Measurements from ENCODE around the gene ALAS1.

Gene ALAS1

DNA sequence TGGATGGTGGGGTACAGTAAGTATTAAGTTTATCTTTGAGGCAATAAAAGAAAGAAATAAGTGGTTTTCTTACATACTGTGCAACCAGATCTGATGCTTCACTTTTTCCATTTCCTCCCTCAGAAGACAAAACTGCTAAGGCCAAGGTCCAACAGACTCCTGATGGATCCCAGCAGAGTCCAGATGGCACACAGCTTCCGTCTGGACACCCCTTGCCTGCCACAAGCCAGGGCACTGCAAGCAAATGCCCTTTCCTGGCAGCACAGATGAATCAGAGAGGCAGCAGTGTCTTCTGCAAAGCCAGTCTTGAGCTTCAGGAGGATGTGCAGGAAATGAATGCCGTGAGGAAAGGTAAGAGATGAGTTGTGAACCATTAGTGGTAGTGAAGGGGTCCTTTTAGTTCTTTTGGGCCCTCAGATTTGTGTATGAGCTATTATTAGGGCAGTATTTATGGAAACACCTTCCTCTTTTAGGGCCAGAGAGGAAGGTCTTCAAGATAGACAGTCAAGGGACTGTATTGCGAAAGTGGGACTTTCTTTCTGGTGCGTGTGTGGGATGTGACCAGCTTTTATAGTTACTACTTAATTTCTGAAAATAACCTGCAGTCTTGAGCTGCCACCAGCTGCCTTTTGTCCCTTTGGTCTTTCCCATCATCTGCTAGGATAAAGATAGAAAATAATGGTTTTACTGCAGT is 4.6 kb downstream of the ALAS1 start:
- no peak for DNase-seq

- DNase-seq: no peak
Measured at GRCh38 chr3:52203701-52204100, 5.7 kb downstream of the ALAS1 start.

DNA sequence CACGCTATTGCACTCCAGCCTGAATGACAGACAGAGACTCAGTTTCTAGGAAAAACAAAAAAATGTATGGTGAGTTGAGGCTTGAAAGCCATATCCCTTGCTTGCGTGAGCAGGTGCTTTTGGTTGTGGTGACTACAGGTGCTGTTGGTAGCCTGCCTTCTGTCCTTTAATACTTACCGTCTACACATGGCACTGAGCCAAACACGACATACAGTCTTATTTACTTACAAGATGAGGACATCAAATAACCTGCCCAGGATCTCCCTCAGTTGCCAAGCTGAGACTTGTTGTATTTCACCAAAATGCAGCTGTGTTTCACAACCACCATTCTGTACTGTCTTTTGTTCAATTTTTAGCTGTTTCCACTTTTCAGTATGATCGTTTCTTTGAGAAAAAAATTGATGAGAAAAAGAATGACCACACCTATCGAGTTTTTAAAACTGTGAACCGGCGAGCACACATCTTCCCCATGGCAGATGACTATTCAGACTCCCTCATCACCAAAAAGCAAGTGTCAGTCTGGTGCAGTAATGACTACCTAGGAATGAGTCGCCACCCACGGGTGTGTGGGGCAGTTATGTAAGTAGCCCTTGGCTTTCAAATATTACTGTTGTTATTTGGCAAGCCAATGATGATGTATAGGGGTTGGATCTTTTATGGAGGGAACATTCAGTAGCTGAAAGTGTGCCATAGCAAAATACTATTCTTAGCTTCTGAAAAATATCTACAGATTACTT is 6.5 kb downstream of the ALAS1 start:
- peak; percentile 91 for DNase-seq

DNA sequence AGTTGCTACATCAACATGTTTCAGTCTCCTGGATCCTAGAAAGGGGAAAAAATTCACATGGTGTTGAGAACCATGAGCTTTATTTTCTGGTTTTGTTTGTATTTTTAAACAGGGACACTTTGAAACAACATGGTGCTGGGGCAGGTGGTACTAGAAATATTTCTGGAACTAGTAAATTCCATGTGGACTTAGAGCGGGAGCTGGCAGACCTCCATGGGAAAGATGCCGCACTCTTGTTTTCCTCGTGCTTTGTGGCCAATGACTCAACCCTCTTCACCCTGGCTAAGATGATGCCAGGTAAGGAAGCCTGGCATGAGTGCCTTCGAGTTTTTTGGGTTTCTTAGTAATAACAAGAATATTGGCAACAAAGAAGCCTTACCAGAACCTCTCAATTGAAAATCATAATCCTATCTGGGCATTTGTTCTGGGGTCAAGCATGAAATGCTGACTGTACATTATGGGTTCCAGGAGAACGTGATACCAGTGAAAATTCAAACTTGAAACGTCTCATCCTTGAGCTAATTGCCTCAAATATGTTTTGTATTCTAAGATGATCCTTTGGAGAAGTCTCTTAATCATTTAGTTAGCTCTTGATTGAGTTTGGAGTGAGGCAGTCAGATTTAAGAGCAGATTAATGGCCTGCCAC is 7.9 kb downstream of the ALAS1 start:
- no peak for DNase-seq

DNA sequence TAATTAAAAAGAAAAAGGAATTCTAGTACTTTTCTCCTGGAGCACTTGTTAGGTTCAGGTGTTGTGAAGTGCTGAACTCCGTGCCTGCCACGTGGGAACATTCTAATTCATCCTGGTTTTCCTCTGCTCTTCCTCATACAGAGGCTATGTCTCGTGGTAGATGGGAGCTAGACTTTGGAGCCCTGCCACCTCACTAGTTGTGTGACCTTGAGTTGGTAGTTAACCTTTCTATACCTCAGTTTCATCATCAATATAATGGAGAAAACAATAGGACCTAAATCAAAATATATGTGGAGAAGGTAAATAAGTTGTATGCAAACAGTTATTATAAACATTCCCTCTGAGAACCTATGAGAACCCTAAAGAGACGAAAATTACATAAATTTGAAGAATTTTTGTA is 10.6 kb downstream of the ALAS1 start:
- no peak for DNase-seq

GRCh38 chr3:52210037-52210436 is 12.1 kb downstream of the ALAS1 start:
- no peak for DNase-seq

DNA sequence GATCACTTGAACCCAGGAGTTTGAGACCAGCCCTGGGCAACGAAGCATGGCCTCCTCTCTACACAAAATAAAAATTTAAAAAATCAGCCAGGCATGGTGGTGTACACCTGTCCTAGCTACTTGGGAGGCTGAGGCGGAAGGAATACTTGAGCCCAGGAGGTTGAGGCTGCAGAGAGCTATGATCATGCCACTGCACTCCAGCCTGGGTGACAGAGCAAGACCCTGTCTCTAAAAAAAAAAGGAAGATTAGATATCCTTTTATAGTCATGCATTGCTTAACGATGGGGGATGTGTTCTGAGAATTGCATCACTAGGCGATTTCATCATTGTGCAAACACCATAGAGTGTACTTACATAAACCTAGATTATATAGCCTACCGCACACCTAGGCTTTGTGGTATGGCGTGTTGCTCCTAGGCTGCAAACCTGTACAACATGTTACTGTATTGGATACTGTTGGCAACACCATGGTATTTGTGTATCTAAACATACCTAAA is 12.6 kb downstream of the ALAS1 start:
- DNase-seq: peak; percentile 9

GRCh38 chr3:52211268-52211891 is 13.4 kb downstream of the ALAS1 start:
- DNase-seq: no peak

DNA sequence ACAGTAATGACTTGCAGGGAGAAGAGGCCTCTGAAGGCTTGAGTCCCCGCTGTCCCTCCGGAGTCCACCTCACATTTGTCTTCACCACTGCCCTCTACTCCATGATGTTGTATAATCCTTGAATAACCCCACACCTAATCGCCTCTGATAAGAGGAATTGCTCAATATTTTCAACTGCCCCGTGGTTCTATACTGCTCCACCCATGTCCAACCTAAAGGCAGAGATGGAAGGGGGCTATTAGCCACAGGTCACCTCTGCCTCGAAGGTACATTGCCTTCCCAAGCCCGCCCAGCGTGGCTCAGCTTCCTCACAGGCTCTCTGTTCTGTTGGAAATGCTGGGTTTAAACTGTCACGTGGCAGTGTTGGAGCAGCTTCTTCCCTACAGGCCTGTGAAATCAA is 15.0 kb downstream of the ALAS1 start:
- DNase-seq: no peak

- no peak for DNase-seq
Measured at GRCh38 chr3:52213901-52214300, 15.9 kb downstream of the ALAS1 start.

DNA sequence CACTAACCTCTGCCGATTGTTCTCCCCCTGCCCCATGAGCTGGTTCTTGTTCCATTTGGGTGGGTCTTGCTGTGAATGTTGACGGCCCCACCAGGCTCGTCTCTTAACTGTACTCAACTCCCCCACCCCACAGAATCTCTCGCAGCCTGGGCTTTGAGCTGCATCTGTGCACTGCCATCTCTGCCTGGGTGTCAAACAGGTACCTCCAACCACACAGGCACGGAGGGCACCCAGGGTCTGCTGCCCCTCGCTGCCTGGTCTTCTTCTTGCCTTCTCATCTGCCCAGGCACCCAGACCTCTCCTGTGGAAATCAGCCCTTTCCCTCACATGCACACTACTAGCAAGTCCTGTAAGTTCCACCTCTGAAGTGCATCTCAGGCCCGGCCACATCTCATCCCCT is 17.4 kb downstream of the ALAS1 start:
- DNase-seq: no peak

GRCh38 chr3:52216585-52217408 is 18.8 kb downstream of the ALAS1 start:
- DNase-seq: peak; percentile 53

DNA sequence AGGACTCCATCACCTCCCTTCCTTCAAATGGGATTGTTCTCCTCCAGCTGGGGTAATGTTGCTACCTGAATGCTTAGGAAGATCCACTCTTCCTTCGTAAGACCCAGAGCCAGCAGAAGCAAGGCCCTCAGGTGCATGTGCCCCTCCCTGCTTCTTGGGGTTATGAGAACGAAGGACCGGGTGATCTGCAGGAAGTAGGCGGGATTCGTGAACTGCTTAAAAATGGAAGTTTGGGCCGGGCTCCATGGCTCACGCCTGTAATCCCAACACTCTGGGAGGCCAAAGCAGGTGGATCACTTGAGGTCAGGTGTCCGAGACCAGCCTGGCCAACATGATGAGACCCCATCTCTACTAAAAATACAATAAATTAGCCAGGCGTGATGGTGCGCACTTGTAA is 19.4 kb downstream of the ALAS1 start:
- DNase-seq: no peak

- DNase-seq: no peak
Measured at GRCh38 chr3:52218026-52218425, 20.1 kb downstream of the ALAS1 start.

GRCh38 chr3:52218454-52218853 is 20.5 kb downstream of the ALAS1 start:
- no peak for DNase-seq

DNA sequence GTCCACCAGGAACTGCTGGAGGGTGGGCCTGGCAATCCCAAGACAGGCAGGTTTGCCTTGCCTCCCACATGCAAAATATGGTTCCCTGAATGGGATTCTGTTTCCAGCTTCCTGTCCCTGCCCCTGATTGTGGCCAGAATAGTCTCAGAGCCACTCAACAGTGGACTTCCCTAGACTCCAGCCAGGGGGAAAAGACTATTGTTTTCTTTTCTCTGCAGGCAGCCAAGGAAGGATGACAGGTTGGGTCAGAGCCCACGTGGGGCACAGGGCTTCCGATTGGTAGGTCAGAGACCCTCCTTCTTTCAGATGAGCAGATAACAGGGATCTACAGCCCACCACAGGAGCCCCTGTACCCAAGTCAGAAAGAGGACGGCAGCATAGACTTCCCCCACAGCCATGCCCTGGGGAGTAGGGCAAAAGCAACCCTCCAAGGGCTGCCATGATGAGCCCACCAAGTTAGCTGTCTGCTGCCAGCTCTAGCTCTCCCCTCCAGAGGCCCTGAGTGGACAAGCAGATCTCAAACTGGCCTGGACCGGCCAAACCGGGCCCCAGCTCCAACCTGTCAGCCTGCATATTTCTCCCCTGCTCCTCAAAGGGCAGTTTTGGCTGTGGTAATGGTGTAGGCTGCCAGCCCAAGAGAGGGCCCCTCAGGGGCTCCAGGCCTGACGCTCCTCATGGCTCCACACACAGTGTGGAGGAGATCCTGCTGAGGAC is 21.1 kb downstream of the ALAS1 start:
- no peak for DNase-seq

DNA sequence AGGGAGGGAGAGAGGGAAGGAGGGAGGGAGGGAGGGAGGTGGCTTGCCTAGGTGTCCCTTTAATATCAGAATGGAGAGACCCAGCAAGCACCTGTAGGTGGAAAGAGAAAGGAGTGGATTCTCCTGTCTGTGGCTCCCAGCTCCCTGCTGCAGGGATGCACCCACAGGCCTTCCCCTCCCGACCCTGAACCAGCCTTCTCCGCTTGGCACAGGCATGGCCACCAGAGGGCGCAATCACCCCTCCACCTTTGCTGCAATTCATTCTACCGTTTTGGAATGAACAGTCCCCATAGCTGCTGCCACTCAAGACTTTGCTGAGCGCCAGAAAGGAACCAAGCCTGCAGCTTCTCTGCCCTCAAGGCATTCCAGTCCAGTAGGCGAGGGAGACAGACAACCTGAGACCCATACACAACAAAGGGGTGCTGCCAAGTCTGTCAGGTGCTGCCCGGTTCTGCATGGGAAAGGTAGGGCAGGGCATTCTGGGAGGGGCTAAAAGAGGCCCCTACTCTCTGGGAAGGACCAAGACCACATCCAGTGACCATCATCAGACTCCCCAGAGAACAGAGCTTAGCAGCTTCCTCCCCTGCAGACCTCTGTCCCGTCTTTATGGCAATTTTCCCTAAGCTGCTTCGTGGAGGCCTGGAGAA is 22.5 kb downstream of the ALAS1 start:
- DNase-seq: peak; percentile 73

GRCh38 chr3:52221141-52221562 is 23.2 kb downstream of the ALAS1 start:
- DNase-seq: no peak

- no peak for DNase-seq
Measured at GRCh38 chr3:52221563-52222318, 23.8 kb downstream of the ALAS1 start.

Data from NCI-H69 (cell line).